ENCODE results near the gene LDHB.

- TF ChIP-seq CTCF (IDR thresholded peaks at IDR 0.05; ENCODE audit: poor library complexity, severe bottlenecking) (no peak), POLR2AphosphoS5 (IDR thresholded peaks at IDR 0.05) (no peak), EZH2 (IDR thresholded peaks at IDR 0.05; ENCODE audit: borderline replicate concordance, insufficient read depth, low read length, poor library complexity, severe bottlenecking) (no peak), MXI1 (conservative IDR thresholded peaks at IDR 0.05; ENCODE audit: poor library complexity, severe bottlenecking) (no peak), EP300 (conservative IDR thresholded peaks at IDR 0.05; ENCODE audit: poor library complexity, severe bottlenecking) (no peak), RAD21 (conservative IDR thresholded peaks at IDR 0.05) (no peak), SMC3 (conservative IDR thresholded peaks at IDR 0.05; ENCODE audit: poor library complexity) (no peak), REST (IDR thresholded peaks at IDR 0.05; ENCODE audit: borderline replicate concordance) (no peak)
These were observed 58.3 kb downstream of the LDHB start for GRCh38 chr12:21599143-21599999.
